ENCODE measurements around the gene KCNC3.

The KCNC3 gene

DNA sequence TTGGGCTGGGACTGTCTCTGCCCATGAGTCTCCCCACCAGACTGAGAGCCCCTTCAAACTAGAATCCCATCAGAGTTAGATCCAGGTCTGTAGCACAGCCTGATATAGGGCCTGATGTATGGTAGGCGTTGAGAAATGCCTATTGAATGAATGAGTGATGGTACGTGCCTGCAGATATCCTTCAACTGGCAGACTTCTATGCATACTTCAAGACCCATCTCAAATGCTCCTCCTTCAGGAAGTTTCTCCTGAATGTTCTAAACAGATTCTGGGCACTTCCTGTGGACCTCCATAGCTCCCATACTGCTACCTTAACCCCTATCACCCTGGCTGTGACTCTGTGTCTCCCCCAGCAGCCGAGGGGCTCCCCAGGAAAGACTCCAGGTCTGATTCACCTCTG is 48.2 kb downstream of the KCNC3 start:
- H3K4me1 Mint-ChIP-seq (ENCODE audit: low read depth in 2 of 2) = no peaks in the 10 kb centered on the region
- H3K27me3 Mint-ChIP-seq = peaks cover 19 to 40% of the 10 kb centered on the region in 2 donors
- peaks cover 0 to 2% of the 10 kb centered on the region in 2 donors for H3K9me3 Mint-ChIP-seq
- H3K36me3 Mint-ChIP-seq (ENCODE audit: insufficient read depth) = peaks cover 3% of the 10 kb centered on the region
- DNase-seq (no peak), ATAC-seq (replicated peaks) (no peak)
- no peak overlapping the region for H3K27ac Mint-ChIP-seq
- H3K4me3 Mint-ChIP-seq = no peak overlapping the region

DNA sequence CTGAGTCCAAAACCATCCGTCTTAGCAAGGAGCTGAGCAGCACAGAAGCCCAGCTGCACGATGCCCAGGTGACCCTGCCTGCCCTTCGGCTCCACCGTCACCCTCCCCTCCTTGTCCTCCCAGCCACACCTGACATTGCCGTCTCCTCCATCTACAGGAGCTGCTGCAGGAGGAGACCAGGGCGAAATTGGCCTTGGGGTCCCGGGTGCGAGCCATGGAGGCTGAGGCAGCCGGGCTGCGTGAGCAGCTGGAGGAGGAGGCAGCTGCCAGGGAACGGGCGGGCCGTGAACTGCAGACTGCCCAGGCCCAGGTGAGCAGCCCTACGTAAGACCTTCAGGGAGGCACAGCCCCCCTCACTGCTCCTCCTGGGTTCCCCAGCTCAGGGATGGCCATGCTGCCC is 49.1 kb downstream of the KCNC3 start:
- ATAC-seq (replicated peaks) (no peak), DNase-seq (no peak)
- Mint-ChIP-seq H3K4me1 (ENCODE audit: low read depth in 2 of 2) (no peaks in the 10 kb centered on the region), H3K36me3 (ENCODE audit: insufficient read depth) (peaks cover 3% of the 10 kb centered on the region), H3K9me3 (peaks cover 0 to under 1% of the 10 kb centered on the region in 2 donors), H3K27me3 (peaks cover 25 to 48% of the 10 kb centered on the region in 2 donors), H3K27ac (no peak overlapping the region), H3K4me3 (no peak overlapping the region)

DNA sequence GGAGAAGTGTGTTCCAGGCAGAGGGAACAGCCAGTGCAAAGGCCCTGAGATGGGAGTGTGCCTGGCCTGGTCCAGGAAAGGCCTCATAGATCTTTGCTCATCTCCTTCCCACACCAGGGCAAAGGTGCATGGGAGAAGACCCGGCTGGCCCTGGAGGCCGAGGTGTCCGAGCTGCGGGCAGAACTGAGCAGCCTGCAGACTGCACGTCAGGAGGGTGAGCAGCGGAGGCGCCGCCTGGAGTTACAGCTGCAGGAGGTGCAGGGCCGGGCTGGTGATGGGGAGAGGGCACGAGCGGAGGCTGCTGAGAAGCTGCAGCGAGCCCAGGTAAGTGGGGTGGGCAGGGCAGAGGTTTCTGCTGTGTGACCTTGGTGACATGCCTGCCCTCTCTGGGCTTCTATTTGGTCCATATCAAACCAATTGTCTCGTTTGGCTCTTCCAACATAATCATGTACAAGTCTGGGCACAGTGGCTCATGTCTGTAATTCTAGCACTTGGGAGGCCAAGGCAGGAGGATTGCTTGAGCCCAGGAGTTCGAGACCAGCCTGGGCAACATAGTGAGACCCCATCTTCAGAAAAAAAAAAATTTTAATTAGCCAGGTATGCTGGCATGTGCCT is 51.1 kb downstream of the KCNC3 start:
- DNase-seq = no peak
- H3K36me3 Mint-ChIP-seq (ENCODE audit: insufficient read depth) = peaks cover 3% of the 10 kb centered on the region
- no peak overlapping the region for H3K27ac Mint-ChIP-seq
- H3K9me3 Mint-ChIP-seq = no peaks in the 10 kb centered on the region
- no peaks in the 10 kb centered on the region for H3K4me1 Mint-ChIP-seq (ENCODE audit: low read depth in 2 of 2)
- H3K4me3 Mint-ChIP-seq = no peak overlapping the region
- H3K27me3 Mint-ChIP-seq = peaks cover 20 to 46% of the 10 kb centered on the region in 2 donors
- no peak for ATAC-seq (replicated peaks)

DNA sequence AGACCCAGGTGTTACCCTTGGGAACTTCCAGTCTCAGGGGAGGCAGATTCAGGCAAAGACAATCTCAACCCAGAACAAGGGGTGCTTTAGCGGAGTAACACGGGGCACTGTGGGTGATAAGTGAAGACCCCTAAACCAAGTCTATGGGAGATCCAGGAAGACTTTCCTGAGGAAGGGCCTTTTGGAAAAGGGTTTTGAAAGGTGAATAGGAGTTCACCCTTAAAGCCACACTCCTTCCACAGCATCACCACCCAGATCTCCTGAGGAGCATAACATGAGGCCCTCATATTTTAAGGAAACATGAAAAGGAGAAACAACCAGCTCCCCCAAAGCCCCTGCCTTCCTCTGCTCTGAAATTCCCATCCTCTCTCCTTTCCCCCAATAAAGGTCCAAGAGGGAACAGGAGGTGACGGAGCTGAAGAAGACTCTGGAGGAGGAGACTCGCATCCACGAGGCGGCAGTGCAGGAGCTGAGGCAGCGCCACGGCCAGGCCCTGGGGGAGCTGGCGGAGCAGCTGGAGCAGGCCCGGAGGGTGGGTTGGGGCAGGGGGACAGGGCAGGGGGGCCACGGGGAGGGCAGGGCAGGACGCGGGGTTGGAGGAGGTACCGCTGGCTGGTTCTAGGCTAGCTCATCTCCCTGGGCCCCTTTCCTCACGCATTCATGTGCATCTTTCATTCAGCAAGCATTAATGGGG is 52.7 kb downstream of the KCNC3 start:
- Mint-ChIP-seq H3K9me3 (no peaks in the 10 kb centered on the region), H3K4me3 (no peak overlapping the region), H3K27ac (no peak overlapping the region), H3K4me1 (ENCODE audit: low read depth in 2 of 2) (no peaks in the 10 kb centered on the region), H3K27me3 (peaks cover 20 to 58% of the 10 kb centered on the region in 2 donors), H3K36me3 (ENCODE audit: insufficient read depth) (no peaks in the 10 kb centered on the region)
- no peak for DNase-seq
- ATAC-seq (replicated peaks) = no peak

DNA sequence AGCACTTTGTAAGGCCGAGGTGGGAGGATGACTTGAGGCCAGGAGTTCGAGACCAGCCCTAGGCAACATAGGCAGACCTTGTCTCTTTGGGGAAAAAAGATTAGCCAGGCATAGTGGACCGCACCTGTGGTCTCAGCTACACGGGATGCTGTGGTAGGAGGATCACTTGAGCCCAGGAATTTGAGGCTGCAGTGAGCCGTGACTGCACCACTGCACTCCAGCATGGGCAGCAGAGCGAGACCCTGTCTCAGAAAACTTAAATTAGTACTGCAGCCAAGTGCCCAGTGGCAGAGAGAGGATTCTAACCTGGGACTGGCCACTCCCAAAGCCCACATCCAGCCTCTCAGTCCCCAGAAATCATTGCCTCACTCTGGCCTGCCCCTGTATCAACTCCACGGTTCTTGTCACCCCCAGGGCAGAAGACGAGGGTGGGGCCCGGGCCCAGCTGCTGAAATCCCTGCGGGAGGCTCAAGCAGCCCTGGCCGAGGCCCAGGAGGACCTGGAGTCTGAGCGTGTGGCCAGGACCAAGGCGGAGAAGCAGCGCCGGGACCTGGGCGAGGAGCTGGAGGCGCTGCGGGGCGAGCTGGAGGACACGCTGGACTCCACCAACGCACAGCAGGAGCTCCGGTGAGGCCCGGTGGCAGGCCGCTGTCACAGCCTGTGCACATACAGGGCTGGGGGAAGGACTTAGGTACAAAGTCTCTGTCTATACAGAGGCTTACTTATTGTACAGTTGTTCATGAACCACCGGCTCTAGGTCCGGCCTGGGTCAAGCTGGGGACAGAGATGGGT is 53.4 kb downstream of the KCNC3 start:
- DNase-seq (no peak), ATAC-seq (replicated peaks) (no peak)
- Mint-ChIP-seq H3K27ac (no peak overlapping the region), H3K4me1 (ENCODE audit: low read depth in 2 of 2) (no peaks in the 10 kb centered on the region), H3K36me3 (ENCODE audit: insufficient read depth) (no peaks in the 10 kb centered on the region), H3K4me3 (no peak overlapping the region), H3K9me3 (no peaks in the 10 kb centered on the region), H3K27me3 (peaks cover 21 to 59% of the 10 kb centered on the region in 2 donors)

DNA sequence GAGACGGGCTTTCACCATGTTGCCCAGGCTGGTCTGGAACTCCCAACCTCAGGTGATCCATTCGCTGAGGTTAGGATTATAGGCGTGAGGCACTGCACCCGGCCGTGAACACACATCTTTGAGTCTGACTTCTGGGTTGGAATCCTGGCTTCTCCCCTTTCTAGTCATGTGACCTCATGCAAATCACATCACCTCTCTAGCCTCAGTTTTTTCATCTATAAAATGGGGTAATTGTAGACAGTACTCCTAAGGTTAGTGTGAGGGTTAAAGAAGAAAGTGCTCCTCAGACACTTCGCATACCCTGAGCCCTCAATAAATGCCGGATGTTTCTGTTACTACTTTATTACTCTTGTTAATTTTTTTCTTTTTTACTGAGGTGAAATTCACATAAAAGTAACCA is 55.4 kb downstream of the KCNC3 start:
- Mint-ChIP-seq H3K4me1 (ENCODE audit: low read depth in 2 of 2) (no peaks in the 10 kb centered on the region), H3K27me3 (peaks cover 21 to 63% of the 10 kb centered on the region in 2 donors), H3K9me3 (no peaks in the 10 kb centered on the region), H3K4me3 (no peak overlapping the region), H3K27ac (no peak overlapping the region), H3K36me3 (ENCODE audit: insufficient read depth) (no peaks in the 10 kb centered on the region)
- no peak for DNase-seq
- ATAC-seq (replicated peaks) = no peak

DNA sequence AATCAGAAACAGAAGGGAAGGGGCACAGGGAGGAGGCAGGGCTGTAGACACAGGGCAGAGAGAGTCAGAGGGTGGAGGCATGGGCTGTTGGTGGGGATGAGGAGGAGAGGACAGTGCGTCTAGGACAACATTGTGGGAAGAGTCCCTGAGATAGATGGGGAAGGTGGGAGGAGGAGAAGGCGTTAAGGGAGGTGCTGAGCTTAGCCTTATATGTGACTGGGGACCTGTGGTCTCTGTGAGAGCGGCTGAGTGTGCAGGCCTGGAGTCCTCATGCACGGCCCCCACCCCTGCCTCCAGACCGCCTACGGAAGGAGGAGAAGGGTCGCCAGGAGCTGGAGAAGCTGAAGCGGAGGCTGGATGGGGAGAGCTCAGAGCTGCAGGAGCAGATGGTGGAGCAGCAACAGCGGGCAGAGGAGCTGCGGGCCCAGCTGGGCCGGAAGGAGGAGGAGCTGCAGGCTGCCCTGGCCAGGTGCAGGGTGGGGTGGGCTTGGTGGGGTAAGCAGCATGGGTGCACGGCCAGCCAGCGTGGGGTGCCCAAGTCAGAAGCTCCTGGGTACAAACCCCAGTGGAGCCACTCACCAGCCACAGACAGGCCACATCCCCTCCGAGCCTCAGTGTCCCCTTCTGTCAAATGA is 56.8 kb downstream of the KCNC3 start:
- Mint-ChIP-seq H3K4me1 (ENCODE audit: low read depth in 2 of 2) (no peaks in the 10 kb centered on the region), H3K27me3 (peaks cover 30 to 72% of the 10 kb centered on the region in 2 donors), H3K4me3 (no peak overlapping the region), H3K27ac (no peak overlapping the region), H3K9me3 (peaks cover 0 to 5% of the 10 kb centered on the region in 2 donors), H3K36me3 (ENCODE audit: insufficient read depth) (no peaks in the 10 kb centered on the region)
- DNase-seq (no peak), ATAC-seq (replicated peaks) (no peak)

DNA sequence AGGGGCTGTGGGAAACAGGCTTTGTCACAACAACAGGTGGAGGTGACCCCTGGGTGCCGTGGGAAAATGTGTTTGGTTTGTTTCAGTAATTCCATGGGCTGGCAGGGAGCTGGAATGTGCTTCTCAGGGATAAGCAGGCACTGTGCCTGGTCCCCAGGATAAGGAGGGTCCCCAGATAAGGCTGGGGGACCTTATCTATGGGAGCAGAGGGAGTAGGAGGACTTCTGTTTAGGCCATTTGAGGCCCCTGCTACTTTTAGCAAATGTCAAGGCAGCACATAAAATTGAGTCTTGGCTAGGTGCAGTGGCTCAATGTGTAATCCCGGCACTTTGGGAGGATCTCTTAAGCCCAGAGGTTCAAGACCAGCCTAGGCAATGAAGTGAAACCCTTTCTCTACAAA is 59.5 kb downstream of the KCNC3 start:
- DNase-seq (no peak), ATAC-seq (replicated peaks) (no peak)
- no peaks in the 10 kb centered on the region for H3K36me3 Mint-ChIP-seq (ENCODE audit: insufficient read depth)
- peaks cover 30 to 58% of the 10 kb centered on the region in 2 donors for H3K27me3 Mint-ChIP-seq
- no peaks in the 10 kb centered on the region for H3K4me1 Mint-ChIP-seq (ENCODE audit: low read depth in 2 of 2)
- H3K27ac Mint-ChIP-seq = no peak overlapping the region
- H3K4me3 Mint-ChIP-seq = no peak overlapping the region
- H3K9me3 Mint-ChIP-seq = peaks cover 0 to 5% of the 10 kb centered on the region in 2 donors

DNA sequence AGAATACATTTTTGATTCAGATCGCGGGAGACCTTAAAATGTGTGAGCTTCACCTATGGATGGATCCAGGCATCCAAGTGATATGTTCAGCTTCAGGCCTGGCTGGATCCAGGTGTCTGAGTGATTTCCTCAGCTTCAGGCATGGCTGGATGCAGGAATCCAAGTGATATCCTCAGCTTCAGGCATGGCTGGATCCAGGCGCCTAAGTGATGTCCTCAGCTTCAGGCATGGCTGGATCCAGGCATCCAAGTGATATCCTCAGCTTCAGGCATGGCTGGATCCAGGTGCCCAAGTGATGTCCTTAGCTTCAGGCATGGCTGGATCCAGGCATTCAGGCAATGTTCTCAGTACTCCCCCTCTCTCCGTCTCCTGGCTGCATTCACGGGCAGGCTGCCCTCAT is 60.7 kb downstream of the KCNC3 start:
- DNase-seq (no peak), ATAC-seq (replicated peaks) (no peak)
- H3K36me3 Mint-ChIP-seq (ENCODE audit: insufficient read depth) = no peaks in the 10 kb centered on the region
- H3K4me1 Mint-ChIP-seq (ENCODE audit: low read depth in 2 of 2) = no peaks in the 10 kb centered on the region
- H3K9me3 Mint-ChIP-seq = peaks cover 0 to 5% of the 10 kb centered on the region in 2 donors
- H3K4me3 Mint-ChIP-seq = no peak overlapping the region
- H3K27me3 Mint-ChIP-seq = peaks cover 33 to 58% of the 10 kb centered on the region in 2 donors
- H3K27ac Mint-ChIP-seq = no peak overlapping the region

DNA sequence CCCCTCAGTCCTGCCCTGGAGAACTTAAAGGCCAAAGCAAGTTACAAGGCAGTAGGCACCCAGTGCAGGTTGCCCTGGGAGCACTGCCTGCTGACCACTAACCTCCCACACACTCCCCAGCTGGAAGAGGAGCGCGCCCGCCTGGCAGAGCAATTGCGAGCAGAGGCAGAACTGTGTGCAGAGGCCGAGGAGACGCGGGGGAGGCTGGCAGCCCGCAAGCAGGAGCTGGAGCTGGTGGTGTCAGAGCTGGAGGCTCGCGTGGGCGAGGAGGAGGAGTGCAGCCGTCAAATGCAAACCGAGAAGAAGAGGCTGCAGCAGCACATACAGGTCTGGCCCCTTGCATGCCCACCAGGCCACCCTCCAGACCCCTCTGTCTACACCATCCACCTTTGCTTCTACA is 61.1 kb downstream of the KCNC3 start:
- H3K9me3 Mint-ChIP-seq = peaks cover 0 to 5% of the 10 kb centered on the region in 2 donors
- H3K27me3 Mint-ChIP-seq = peaks cover 33 to 59% of the 10 kb centered on the region in 2 donors
- DNase-seq (no peak), ATAC-seq (replicated peaks) (no peak)
- no peak overlapping the region for H3K27ac Mint-ChIP-seq
- no peak overlapping the region for H3K4me3 Mint-ChIP-seq
- H3K4me1 Mint-ChIP-seq (ENCODE audit: low read depth in 2 of 2) = no peaks in the 10 kb centered on the region
- no peaks in the 10 kb centered on the region for H3K36me3 Mint-ChIP-seq (ENCODE audit: insufficient read depth)

DNA sequence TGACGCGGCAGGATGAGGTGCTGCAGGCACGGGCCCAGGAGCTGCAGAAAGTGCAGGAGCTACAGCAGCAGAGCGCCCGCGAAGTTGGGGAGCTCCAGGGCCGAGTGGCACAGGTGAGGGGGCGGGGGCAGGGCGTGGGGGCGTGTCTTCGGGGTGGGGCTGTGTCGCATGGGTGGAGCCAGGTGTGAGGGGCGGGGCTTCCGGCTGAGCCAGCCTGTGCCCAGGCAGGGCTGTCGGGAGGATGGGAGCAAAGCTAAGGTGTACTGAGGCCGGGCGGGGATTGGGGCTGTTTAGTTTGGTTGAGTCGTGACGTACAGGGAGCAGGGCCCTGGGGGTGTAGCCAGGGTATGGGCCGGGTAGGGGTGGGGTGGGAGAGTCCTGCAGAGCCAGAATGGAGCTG is 62.3 kb downstream of the KCNC3 start:
- DNase-seq = no peak
- Mint-ChIP-seq H3K27ac (no peak overlapping the region), H3K27me3 (peaks cover 33 to 62% of the 10 kb centered on the region in 2 donors), H3K36me3 (ENCODE audit: insufficient read depth) (no peaks in the 10 kb centered on the region), H3K4me3 (no peak overlapping the region), H3K4me1 (ENCODE audit: low read depth in 2 of 2) (no peaks in the 10 kb centered on the region), H3K9me3 (peaks cover 0 to 5% of the 10 kb centered on the region in 2 donors)
- no peak for ATAC-seq (replicated peaks)

DNA sequence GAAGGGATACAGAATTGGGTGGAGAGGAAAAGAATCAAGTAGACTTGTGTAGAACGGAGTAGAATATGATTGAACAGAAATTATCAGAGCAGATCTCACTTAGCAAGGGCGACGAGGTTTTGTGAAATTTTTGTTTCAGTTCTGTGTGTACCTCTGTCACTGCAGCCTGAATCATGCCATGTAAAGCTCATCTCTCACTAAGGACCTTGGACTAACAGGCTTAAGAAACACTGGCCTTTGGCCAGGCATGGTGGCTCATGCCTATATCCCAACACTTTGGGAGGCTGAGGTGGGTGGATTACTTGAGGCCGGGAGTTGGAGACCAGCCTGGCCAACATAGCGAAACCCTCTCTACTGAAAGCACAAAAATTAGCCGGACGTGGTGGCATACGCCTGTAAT is 63.1 kb downstream of the KCNC3 start:
- Mint-ChIP-seq H3K27ac (no peak overlapping the region), H3K9me3 (peaks cover 0 to 5% of the 10 kb centered on the region in 2 donors), H3K36me3 (ENCODE audit: insufficient read depth) (no peaks in the 10 kb centered on the region), H3K27me3 (peaks cover 29 to 58% of the 10 kb centered on the region in 2 donors), H3K4me1 (ENCODE audit: low read depth in 2 of 2) (no peaks in the 10 kb centered on the region), H3K4me3 (no peak overlapping the region)
- ATAC-seq (replicated peaks) (no peak), DNase-seq (no peak)

DNA sequence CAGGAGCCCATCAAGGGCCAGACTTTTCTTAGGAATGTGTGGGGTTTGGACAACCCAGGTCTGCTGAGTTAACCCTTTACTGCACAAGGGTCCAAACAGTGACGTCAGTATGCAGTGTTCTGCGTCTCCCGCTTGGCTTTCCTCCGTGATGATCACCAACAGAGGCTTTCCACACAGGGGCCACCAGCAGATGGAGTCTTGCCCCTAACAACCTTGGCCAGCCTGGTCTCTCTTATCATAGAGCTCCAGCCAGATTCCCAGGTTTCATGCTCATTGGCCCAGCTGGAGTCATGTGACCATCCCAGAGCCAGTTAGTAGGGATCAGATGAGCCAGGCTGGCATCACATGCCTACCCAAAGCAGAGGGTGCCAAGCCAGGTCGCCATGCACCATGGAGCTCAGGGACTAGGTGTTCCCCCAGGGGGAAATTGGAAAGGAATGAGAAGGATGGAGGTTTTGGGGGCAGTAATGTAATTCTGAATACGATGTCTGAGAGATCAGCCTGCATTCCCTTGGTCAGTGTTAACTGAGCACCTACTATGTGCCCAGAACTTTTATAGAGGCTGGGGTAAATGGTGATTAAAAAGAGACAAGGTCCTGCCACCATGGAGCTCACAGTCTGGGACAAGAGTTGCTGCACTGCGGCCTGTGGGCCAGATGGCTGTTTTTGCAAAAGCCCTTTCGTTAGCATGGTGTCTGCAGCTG is 64.5 kb downstream of the KCNC3 start:
- no peak for ATAC-seq (replicated peaks)
- H3K36me3 Mint-ChIP-seq (ENCODE audit: insufficient read depth) = no peaks in the 10 kb centered on the region
- no peaks in the 10 kb centered on the region for H3K4me1 Mint-ChIP-seq (ENCODE audit: low read depth in 2 of 2)
- H3K4me3 Mint-ChIP-seq = no peak overlapping the region
- no peak overlapping the region for H3K27ac Mint-ChIP-seq
- DNase-seq = no peak
- H3K9me3 Mint-ChIP-seq = peaks cover 0 to 5% of the 10 kb centered on the region in 2 donors
- peaks cover 26 to 51% of the 10 kb centered on the region in 2 donors for H3K27me3 Mint-ChIP-seq

Measured in effector memory CD8-positive, alpha-beta T cell (primary cell).